Tibial artery (tissue), 4 donors: ENCODE measurements around the gene ABCC9.

ENCODE experiments used
- DNase-seq, 2 donors: peaks; one replicate each; pipeline ENCODE4 v3.0.0-alpha.2; 2019
- H3K27ac ChIP-seq, 2 donors: fragments of 200-600 bp; sonication (generic) in 1 of 2; 1 replicate in 1 of 2; 2 replicates in 1 of 2; pipeline ENCODE4 v1.5.1; 2018 to 2019; ENCODE audit warnings: mild to moderate bottlenecking in 1 of 2
- H3K27me3 ChIP-seq, 2 donors: fragments of 200-600 bp; sonication (generic) in 1 of 2; one replicate each; pipeline versions ENCODE4 v1.5.1 to v1.6.0; 2016 to 2019
- H3K36me3 ChIP-seq, 3 donors: fragments of 200-600 bp; sonication (generic) in 2 of 3; one replicate each; pipeline ENCODE4 v1.5.1; 2016 to 2019; ENCODE audit warnings: mild to moderate bottlenecking in 2 of 3
- H3K4me1 ChIP-seq, 4 donors: fragments of 200-600 bp; sonication (generic) in 2 of 4; 1 replicate in 3 of 4; 2 replicates in 1 of 4; pipeline ENCODE4 v1.5.1; 2016 to 2019
- H3K4me3 ChIP-seq, 2 donors: fragments of 200-600 bp; sonication (generic) in 1 of 2; 1 replicate in 1 of 2; 2 replicates in 1 of 2; pipeline ENCODE4 v1.5.1; 2018 to 2019; ENCODE audit warnings: mild to moderate bottlenecking in 2 of 2
- H3K9me3 ChIP-seq, 3 donors: fragments of 200-600 bp; sonication (generic) in 1 of 3; one replicate each; pipeline ENCODE4 v1.5.1; 2016 to 2019
- intact Hi-C: fragments of 100-400 bp; cut with DNase I; formaldehyde crosslinking; loops from one replicate; pipeline ENCODE4 v1.15.0; 2023; ENCODE audit warnings: low total_unique reads
- TF ChIP-seq, protein P1 (sequence below), 2 experiments: fragments of 200-600 bp in 1 of 2; fragments of 450-650 bp in 1 of 2; IDR thresholded peaks; one replicate each; pipeline ENCODE4 v1.5.1; 2017 to 2019; ENCODE audit warnings: antibody characterized with exemption in 2 of 2, mild to moderate bottlenecking in 1 of 2, moderate library complexity in 1 of 2

ABCC9 gene

GRCh38 chr12:21839776-21840175 is 101.5 kb downstream of the ABCC9 start:
- no peaks in the 10 kb centered on the region for H3K9me3 ChIP-seq
- no peak overlapping the region for H3K27ac ChIP-seq
- no peak for DNase-seq
- peaks cover 0 to 13% (median 0%) of the 10 kb centered on the region in 4 donors for H3K4me1 ChIP-seq
- H3K36me3 ChIP-seq = peaks cover 0 to 6% (median 4%) of the 10 kb centered on the region in 3 donors
- no peaks in the 10 kb centered on the region for H3K27me3 ChIP-seq
- TF ChIP-seq, protein P1, sequence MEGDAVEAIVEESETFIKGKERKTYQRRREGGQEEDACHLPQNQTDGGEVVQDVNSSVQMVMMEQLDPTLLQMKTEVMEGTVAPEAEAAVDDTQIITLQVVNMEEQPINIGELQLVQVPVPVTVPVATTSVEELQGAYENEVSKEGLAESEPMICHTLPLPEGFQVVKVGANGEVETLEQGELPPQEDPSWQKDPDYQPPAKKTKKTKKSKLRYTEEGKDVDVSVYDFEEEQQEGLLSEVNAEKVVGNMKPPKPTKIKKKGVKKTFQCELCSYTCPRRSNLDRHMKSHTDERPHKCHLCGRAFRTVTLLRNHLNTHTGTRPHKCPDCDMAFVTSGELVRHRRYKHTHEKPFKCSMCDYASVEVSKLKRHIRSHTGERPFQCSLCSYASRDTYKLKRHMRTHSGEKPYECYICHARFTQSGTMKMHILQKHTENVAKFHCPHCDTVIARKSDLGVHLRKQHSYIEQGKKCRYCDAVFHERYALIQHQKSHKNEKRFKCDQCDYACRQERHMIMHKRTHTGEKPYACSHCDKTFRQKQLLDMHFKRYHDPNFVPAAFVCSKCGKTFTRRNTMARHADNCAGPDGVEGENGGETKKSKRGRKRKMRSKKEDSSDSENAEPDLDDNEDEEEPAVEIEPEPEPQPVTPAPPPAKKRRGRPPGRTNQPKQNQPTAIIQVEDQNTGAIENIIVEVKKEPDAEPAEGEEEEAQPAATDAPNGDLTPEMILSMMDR (IDR thresholded peaks at IDR 0.05) = no peak
- H3K4me3 ChIP-seq = no peak overlapping the region
- intact Hi-C loops = no loop called here

DNA sequence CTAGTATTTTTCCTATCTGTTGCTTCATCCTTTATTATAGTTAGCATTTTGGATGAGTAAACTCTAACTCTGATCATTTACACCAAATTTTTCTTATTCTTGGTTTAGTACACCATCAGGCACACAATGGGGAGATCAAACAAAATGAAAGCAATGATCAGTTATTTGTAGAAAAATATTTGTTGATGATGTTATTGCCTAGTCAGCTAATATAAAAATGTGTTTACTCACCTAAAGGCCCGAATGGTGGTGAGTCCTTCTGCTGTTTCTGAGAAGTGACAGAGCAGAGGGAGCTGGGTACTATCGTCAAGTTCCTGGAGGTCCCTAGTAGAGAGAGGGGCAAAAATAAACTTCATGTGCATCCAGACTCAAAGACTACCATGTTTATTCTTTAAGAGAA is 103.4 kb downstream of the ABCC9 start:
- no peaks in the 10 kb centered on the region for H3K9me3 ChIP-seq
- H3K27ac ChIP-seq = no peak overlapping the region
- H3K4me3 ChIP-seq = no peak overlapping the region
- TF ChIP-seq, protein P1 (IDR thresholded peaks at IDR 0.05) = no peak
- intact Hi-C loops = no loop called here
- H3K36me3 ChIP-seq = peaks cover 0 to 6% (median 4%) of the 10 kb centered on the region in 3 donors
- no peak for DNase-seq
- H3K4me1 ChIP-seq = peaks cover 0 to 13% (median 0%) of the 10 kb centered on the region in 4 donors
- H3K27me3 ChIP-seq = no peaks in the 10 kb centered on the region

GRCh38 chr12:21831791-21832344 is 109.4 kb downstream of the ABCC9 start:
- H3K27ac ChIP-seq = peak overlapping the region; percentile 55 to 58
- no peaks in the 10 kb centered on the region for H3K27me3 ChIP-seq
- H3K36me3 ChIP-seq = peaks cover 0 to 5% (median 4%) of the 10 kb centered on the region in 3 donors
- peaks cover 0 to 49% (median 12%) of the 10 kb centered on the region in 4 donors for H3K4me1 ChIP-seq
- peak; percentile 50 to 68 for DNase-seq
- no peaks in the 10 kb centered on the region for H3K9me3 ChIP-seq
- intact Hi-C loops = no loop called here
- no peak overlapping the region for H3K4me3 ChIP-seq
- TF ChIP-seq, protein P1 (IDR thresholded peaks at IDR 0.05) = no peak

GRCh38 chr12:21828779-21829178 is 112.4 kb downstream of the ABCC9 start:
- Histone ChIP-seq H3K4me3 (no peak overlapping the region), H3K27me3 (no peaks in the 10 kb centered on the region), H3K4me1 (peaks cover 0 to 65% (median 15%) of the 10 kb centered on the region in 4 donors), H3K36me3 (no peaks in the 10 kb centered on the region), H3K9me3 (no peaks in the 10 kb centered on the region), H3K27ac (peak overlapping the region; percentile 50 to 66)
- intact Hi-C loops = no loop called here
- DNase-seq = peak; percentile 43 to 67
- TF ChIP-seq, protein P1 (IDR thresholded peaks at IDR 0.05) = no peak

- Histone ChIP-seq H3K4me1 (peaks cover 0 to 69% (median 15%) of the 10 kb centered on the region in 4 donors), H3K36me3 (no peaks in the 10 kb centered on the region), H3K9me3 (no peaks in the 10 kb centered on the region), H3K27ac (peak overlapping the region; percentile 50 to 66), H3K27me3 (no peaks in the 10 kb centered on the region), H3K4me3 (no peak overlapping the region)
- TF ChIP-seq, protein P1 (IDR thresholded peaks at IDR 0.05) = no peak
- DNase-seq = peak in 1 of 2 donors; percentile 34
- intact Hi-C loops = no loop called here
Observed at GRCh38 chr12:21828136-21828775, 113.0 kb downstream of the ABCC9 start.
